Cardiac fibroblast (primary cell): Measurements from ENCODE around the gene VEZT.

ENCODE experiments used
- DNase-seq, 2 donors: peaks; one replicate each; pipeline versions ENCODE4 v3.0.0 to v3.0.0-alpha.2; 2010; ENCODE audit warnings: low read depth in 2 of 2
- H3K4me3 ChIP-seq, 2 donors: replicated peaks in 1 of 2; 1 replicate in 1 of 2; 2 replicates in 1 of 2; pipeline ENCODE4 v1.5.1; 2011; ENCODE audit warnings: low read depth in 2 of 2, low read length in 2 of 2, mild to moderate bottlenecking in 2 of 2, moderate library complexity in 1 of 2
- CTCF ChIP-seq: IDR thresholded peaks from one replicate; pipeline ENCODE4 v1.5.1; 2011; ENCODE audit warnings: low read depth, mild to moderate bottlenecking, low read length, inconsistent platforms

The VEZT gene

GRCh38 chr12:95339086-95339788, 121.6 kb downstream of the VEZT start:
- H3K4me3 ChIP-seq = no peak overlapping the region
- TF ChIP-seq CTCF = no peak
- no peak for DNase-seq

- H3K4me3 ChIP-seq = no peak overlapping the region
- DNase-seq = no peak
- no peak for TF ChIP-seq CTCF
Observed at GRCh38 chr12:95342008-95342407, 124.4 kb downstream of the VEZT start.

- TF ChIP-seq CTCF = no peak
- no peak overlapping the region for H3K4me3 ChIP-seq
- DNase-seq = no peak
Observed at GRCh38 chr12:95343461-95344230, 126.0 kb downstream of the VEZT start.

- no peak overlapping the region for H3K4me3 ChIP-seq
- no peak for TF ChIP-seq CTCF
- DNase-seq = no peak
Observed at GRCh38 chr12:95349291-95349690, 131.7 kb downstream of the VEZT start.

GRCh38 chr12:95351748-95352147, 134.1 kb downstream of the VEZT start:
- no peak overlapping the region for H3K4me3 ChIP-seq
- TF ChIP-seq CTCF = peak; percentile 7
- peak; percentile 19 to 41 for DNase-seq
